Uterus (tissue), 2 donors: ENCODE results near the gene MYH13.

Experiments
- CTCF ChIP-seq, 4 experiments: fragments of 200-600 bp in 2 of 4; fragments of 450-650 bp in 2 of 4; sonication (generic) in 2 of 4; IDR thresholded peaks; one replicate each; pipeline ENCODE4 v1.5.1; 2016 to 2019; ENCODE audit warnings: antibody characterized with exemption in 4 of 4, mild to moderate bottlenecking in 2 of 4, moderate library complexity in 1 of 4
- POLR2A ChIP-seq, 2 donors: fragments of 450-650 bp; IDR thresholded peaks; one replicate each; pipeline ENCODE4 v1.6.1; 2016; ENCODE audit warnings: antibody characterized with exemption in 2 of 2, mild to moderate bottlenecking in 1 of 2, moderate library complexity in 1 of 2

GRCh38 chr17:10328206-10328605, 44.6 kb downstream of the MYH13 start:
- TF ChIP-seq CTCF (IDR thresholded peaks at IDR 0.05) (no peak), POLR2A (IDR thresholded peaks at IDR 0.05) (no peak)
